GM23338 (cell line): ENCODE measurements around the gene RHOH.

Experiments used
- CREB1 ChIP-seq: fragments of 250-450 bp; sonication (Bioruptor Pico); IDR thresholded peaks from 2 replicates; pipeline ENCODE4 v1.5.0; 2020; ENCODE audit warnings: low read depth, mild to moderate bottlenecking, moderate library complexity
- EZH2 ChIP-seq: fragments of 200-600 bp; sonication (generic); IDR thresholded peaks from one replicate; pipeline ENCODE4 v1.8.0; 2017; ENCODE audit warnings: antibody characterized with exemption, mild to moderate bottlenecking, low read depth; ENCODE audit not compliant: unreplicated experiment
- EZH2phosphoT487 ChIP-seq: fragments of 200-600 bp; sonication (generic); IDR thresholded peaks from one replicate; pipeline ENCODE4 v1.8.1; 2018; ENCODE audit warnings: antibody characterized with exemption; ENCODE audit not compliant: unreplicated experiment
- JUNB ChIP-seq: IDR thresholded peaks from one replicate; pipeline ENCODE4 v1.6.1; 2016; ENCODE audit warnings: antibody characterized with exemption; ENCODE audit not compliant: unreplicated experiment
- NANOG ChIP-seq: IDR thresholded peaks from 2 replicates; pipeline ENCODE4 v1.6.1; 2016; ENCODE audit warnings: antibody characterized with exemption, borderline replicate concordance
- POLR2AphosphoS5 ChIP-seq: IDR thresholded peaks from 2 replicates; pipeline ENCODE4 v1.6.1; 2016; ENCODE audit warnings: antibody characterized with exemption, low read depth
- STAT1 ChIP-seq: IDR thresholded peaks from one replicate; pipeline ENCODE4 v1.6.1; 2016; ENCODE audit warnings: antibody characterized with exemption; ENCODE audit not compliant: unreplicated experiment
- ZNF114 ChIP-seq: fragments of 250-450 bp; sonication (Bioruptor Pico); IDR thresholded peaks from 2 replicates; pipeline ENCODE4 v1.5.0; 2020; ENCODE audit warnings: mild to moderate bottlenecking, moderate library complexity
- ZNF331 ChIP-seq: fragments of 250-450 bp; sonication (Bioruptor Pico); IDR thresholded peaks from 2 replicates; pipeline ENCODE4 v1.5.0; 2020; ENCODE audit warnings: low read depth, mild to moderate bottlenecking, moderate library complexity
- TF ChIP-seq, protein P1 (sequence below), 2 experiments: fragments of 200-600 bp in 1 of 2; sonication (generic) in 1 of 2; conservative IDR thresholded peaks; 2 replicates each; pipeline versions ENCODE4 v1.5.1 to v1.6.1; 2016 to 2017; ENCODE audit warnings: antibody characterized with exemption in 2 of 2, low read depth in 2 of 2, mild to moderate bottlenecking in 2 of 2, moderate library complexity in 1 of 2
- TF ChIP-seq, protein P2 (sequence below): IDR thresholded peaks from one replicate; pipeline ENCODE4 v1.6.1; 2018; ENCODE audit warnings: antibody characterized with exemption; ENCODE audit not compliant: unreplicated experiment
- TF ChIP-seq, protein P3 (sequence below): IDR thresholded peaks from 2 replicates; pipeline ENCODE4 v1.6.1; 2016; ENCODE audit warnings: antibody characterized with exemption

DNA sequence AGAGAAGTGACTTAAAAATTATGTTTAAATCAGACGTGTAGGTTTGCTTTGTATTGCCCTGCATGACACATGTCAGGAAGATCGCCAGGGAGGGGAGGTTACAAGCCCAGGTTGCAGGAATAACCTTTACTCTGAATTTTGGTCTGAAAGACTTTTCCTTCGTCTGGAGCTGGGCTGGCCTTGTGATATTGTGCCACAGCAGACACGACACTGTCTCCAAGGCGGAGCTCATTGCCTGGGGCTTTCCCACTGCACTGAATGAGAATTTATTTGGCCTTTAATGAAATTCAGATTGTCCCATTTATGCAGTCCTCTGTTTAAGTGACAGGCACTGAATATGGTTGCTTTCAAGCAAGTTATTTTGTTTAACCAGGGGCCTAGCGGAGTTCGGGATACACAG lies 45.1 kb downstream of the RHOH start:
- no peak for TF ChIP-seq EZH2phosphoT487
- TF ChIP-seq, protein P1, sequence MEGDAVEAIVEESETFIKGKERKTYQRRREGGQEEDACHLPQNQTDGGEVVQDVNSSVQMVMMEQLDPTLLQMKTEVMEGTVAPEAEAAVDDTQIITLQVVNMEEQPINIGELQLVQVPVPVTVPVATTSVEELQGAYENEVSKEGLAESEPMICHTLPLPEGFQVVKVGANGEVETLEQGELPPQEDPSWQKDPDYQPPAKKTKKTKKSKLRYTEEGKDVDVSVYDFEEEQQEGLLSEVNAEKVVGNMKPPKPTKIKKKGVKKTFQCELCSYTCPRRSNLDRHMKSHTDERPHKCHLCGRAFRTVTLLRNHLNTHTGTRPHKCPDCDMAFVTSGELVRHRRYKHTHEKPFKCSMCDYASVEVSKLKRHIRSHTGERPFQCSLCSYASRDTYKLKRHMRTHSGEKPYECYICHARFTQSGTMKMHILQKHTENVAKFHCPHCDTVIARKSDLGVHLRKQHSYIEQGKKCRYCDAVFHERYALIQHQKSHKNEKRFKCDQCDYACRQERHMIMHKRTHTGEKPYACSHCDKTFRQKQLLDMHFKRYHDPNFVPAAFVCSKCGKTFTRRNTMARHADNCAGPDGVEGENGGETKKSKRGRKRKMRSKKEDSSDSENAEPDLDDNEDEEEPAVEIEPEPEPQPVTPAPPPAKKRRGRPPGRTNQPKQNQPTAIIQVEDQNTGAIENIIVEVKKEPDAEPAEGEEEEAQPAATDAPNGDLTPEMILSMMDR (conservative IDR thresholded peaks at IDR 0.05; ENCODE audit: low read depth in 2 of 2): no peak
- no peak for TF ChIP-seq EZH2
- TF ChIP-seq, protein P2, sequence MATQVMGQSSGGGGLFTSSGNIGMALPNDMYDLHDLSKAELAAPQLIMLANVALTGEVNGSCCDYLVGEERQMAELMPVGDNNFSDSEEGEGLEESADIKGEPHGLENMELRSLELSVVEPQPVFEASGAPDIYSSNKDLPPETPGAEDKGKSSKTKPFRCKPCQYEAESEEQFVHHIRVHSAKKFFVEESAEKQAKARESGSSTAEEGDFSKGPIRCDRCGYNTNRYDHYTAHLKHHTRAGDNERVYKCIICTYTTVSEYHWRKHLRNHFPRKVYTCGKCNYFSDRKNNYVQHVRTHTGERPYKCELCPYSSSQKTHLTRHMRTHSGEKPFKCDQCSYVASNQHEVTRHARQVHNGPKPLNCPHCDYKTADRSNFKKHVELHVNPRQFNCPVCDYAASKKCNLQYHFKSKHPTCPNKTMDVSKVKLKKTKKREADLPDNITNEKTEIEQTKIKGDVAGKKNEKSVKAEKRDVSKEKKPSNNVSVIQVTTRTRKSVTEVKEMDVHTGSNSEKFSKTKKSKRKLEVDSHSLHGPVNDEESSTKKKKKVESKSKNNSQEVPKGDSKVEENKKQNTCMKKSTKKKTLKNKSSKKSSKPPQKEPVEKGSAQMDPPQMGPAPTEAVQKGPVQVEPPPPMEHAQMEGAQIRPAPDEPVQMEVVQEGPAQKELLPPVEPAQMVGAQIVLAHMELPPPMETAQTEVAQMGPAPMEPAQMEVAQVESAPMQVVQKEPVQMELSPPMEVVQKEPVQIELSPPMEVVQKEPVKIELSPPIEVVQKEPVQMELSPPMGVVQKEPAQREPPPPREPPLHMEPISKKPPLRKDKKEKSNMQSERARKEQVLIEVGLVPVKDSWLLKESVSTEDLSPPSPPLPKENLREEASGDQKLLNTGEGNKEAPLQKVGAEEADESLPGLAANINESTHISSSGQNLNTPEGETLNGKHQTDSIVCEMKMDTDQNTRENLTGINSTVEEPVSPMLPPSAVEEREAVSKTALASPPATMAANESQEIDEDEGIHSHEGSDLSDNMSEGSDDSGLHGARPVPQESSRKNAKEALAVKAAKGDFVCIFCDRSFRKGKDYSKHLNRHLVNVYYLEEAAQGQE: no peak
- TF ChIP-seq POLR2AphosphoS5: no peak
- TF ChIP-seq ZNF114 (CRISPR knock-in tag): no peak
- TF ChIP-seq CREB1 (CRISPR knock-in tag): no peak
- TF ChIP-seq JUNB: no peak
- no peak for TF ChIP-seq ZNF331 (CRISPR knock-in tag)
- TF ChIP-seq, protein P3, sequence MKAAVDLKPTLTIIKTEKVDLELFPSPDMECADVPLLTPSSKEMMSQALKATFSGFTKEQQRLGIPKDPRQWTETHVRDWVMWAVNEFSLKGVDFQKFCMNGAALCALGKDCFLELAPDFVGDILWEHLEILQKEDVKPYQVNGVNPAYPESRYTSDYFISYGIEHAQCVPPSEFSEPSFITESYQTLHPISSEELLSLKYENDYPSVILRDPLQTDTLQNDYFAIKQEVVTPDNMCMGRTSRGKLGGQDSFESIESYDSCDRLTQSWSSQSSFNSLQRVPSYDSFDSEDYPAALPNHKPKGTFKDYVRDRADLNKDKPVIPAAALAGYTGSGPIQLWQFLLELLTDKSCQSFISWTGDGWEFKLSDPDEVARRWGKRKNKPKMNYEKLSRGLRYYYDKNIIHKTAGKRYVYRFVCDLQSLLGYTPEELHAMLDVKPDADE: no peak
- no peak for TF ChIP-seq NANOG
- no peak for TF ChIP-seq STAT1
